Measurements from ENCODE around the gene ADORA3.
A peak's percentile ranks its signal among the peaks of the same experiment; 100 is the strongest.

Gene ADORA3

DNA sequence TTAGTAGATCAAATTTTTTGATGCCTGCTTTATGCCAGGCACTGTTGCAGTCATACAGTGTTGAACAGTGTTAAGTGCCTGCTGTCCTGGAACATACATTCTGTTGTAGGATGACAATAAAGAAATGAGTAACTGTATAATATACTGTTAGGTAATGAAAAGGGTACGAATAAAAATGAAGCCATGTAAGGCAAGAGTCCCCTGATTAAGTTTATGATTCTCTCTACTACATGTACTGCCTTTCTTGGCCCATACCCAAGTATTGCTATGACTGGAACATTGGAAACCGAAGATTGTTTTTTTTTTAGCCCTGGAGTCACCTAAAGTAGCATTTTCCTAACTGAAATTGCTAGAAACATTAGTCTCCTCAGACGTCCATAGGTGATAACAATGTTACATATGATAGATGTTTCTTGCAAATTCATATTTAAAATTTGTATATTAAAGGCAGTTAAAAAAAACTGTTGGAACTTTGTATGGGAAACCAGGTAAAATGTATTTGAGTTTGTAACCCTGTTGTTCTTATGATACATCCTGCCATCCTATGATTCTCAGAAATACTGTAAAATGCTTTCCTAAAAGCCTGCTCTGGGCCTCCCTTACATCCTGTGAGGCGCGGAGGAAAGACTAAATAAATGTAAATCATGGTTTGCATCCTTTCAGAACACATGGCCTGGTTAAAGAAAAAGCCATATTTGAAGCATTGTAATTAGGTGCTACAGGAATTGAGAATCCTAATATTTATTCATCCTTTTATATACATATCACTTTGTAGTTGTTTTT, 48.4 kb downstream of the ADORA3 start:
- Histone ChIP-seq H3K9me3 (ENCODE audit: low read length) (no peaks in the 10 kb centered on the region), H3K4me1 (ENCODE audit: insufficient read depth, low read length) (peaks cover 31% of the 10 kb centered on the region), H3K9ac (ENCODE audit: low read length) (no peak overlapping the region), H3K27me3 (ENCODE audit: control insufficient read depth in 1 of 2, insufficient read depth in 2 of 2, low read length in 2 of 2) (no peaks in the 10 kb centered on the region), H3K4me3 (ENCODE audit: low read depth in 1 of 2, low read length in 2 of 2) (no peak overlapping the region), H3K27ac (ENCODE audit: low read depth, low read length) (no peak overlapping the region), H3K36me3 (ENCODE audit: insufficient read depth, low read length) (peaks cover 48% of the 10 kb centered on the region)

DNA sequence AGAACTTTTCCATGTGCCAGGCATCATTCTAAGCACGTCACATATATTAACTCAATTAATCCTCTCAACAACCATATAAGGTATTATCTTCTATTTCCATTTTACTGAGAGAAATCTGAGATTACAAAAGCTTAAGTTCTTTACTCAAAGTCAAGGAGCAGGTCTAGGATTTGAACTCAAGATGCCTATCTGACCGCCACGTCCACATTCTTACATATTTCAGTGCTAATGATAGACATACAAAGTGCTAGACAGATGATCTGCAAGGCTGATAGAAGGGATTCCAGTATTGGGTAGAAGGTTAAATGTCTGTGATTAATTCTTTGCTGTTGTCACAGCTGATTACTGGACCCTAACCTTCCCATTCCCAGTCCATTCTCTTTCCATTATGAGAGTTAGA, 49.7 kb downstream of the ADORA3 start:
- Histone ChIP-seq H3K27ac (ENCODE audit: low read depth, low read length) (no peak overlapping the region), H3K36me3 (ENCODE audit: insufficient read depth, low read length) (peaks cover 34% of the 10 kb centered on the region), H3K4me1 (ENCODE audit: insufficient read depth, low read length) (peaks cover 32% of the 10 kb centered on the region)

DNA sequence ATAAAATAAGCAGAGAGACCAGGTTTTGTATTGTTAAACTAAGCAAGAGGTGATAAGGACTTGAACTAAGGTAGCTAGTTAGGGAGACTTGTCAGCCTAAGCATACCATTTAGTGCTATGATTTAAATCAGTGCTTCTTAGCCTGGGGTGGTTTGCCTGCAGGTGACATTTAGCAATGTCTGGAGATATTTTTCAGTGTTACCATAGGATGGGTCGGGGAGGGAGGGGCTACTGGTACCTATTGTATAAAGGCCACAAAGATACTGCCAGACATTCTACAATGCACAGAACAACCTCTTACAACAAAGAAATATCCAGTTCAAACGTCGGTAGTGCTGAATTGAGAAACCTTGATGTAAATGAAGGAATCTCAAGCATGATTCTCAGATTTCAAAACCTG, 50.9 kb downstream of the ADORA3 start:
- no peaks in the 10 kb centered on the region for H3K27me3 ChIP-seq (ENCODE audit: control insufficient read depth in 1 of 2, insufficient read depth in 2 of 2, low read length in 2 of 2)
- no peak overlapping the region for H3K9ac ChIP-seq (ENCODE audit: low read length)
- H3K4me3 ChIP-seq (ENCODE audit: low read depth in 1 of 2, low read length in 2 of 2): no peak overlapping the region
- H3K4me1 ChIP-seq (ENCODE audit: insufficient read depth, low read length): peaks cover 40% of the 10 kb centered on the region
- peaks cover 23% of the 10 kb centered on the region for H3K36me3 ChIP-seq (ENCODE audit: insufficient read depth, low read length)
- H3K27ac ChIP-seq (ENCODE audit: low read depth, low read length): no peak overlapping the region
- H3K9me3 ChIP-seq (ENCODE audit: low read length): no peaks in the 10 kb centered on the region

More for the DNA sequence above, 49.7 kb downstream of the ADORA3 start:
- Histone ChIP-seq H3K9me3 (ENCODE audit: low read length) (no peaks in the 10 kb centered on the region), H3K9ac (ENCODE audit: low read length) (no peak overlapping the region), H3K4me3 (ENCODE audit: low read depth in 1 of 2, low read length in 2 of 2) (no peak overlapping the region), H3K27me3 (ENCODE audit: control insufficient read depth in 1 of 2, insufficient read depth in 2 of 2, low read length in 2 of 2) (no peaks in the 10 kb centered on the region)

DNA sequence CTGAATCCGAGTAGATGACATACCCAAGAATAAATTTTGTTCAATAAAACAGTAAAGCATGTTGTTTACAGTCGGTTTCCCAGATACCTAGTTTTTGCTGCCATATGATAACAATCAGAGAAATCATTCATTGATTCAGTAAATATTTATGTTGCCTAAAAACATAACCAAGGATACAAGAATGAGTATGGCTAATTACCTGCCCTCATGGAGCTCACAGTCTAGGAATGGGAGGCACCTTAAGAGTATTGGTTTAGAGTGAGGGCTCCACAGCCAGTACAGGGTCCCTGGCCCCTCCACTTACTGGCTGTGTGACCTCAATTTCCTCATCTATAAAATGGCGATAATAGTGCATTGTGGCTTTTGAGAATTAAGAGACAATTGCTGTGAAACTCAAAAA, 53.2 kb downstream of the ADORA3 start:
- Histone ChIP-seq H3K27ac (ENCODE audit: low read depth, low read length) (peak overlapping the region; percentile 77), H3K27me3 (ENCODE audit: control insufficient read depth in 1 of 2, insufficient read depth in 2 of 2, low read length in 2 of 2) (no peaks in the 10 kb centered on the region), H3K4me3 (ENCODE audit: low read depth in 1 of 2, low read length in 2 of 2) (peak overlapping the region; percentile 90 to 92), H3K36me3 (ENCODE audit: insufficient read depth, low read length) (peaks cover 26% of the 10 kb centered on the region), H3K9me3 (ENCODE audit: low read length) (no peaks in the 10 kb centered on the region), H3K9ac (ENCODE audit: low read length) (peak overlapping the region; percentile 99), H3K4me1 (ENCODE audit: insufficient read depth, low read length) (peaks cover 41% of the 10 kb centered on the region)

DNA sequence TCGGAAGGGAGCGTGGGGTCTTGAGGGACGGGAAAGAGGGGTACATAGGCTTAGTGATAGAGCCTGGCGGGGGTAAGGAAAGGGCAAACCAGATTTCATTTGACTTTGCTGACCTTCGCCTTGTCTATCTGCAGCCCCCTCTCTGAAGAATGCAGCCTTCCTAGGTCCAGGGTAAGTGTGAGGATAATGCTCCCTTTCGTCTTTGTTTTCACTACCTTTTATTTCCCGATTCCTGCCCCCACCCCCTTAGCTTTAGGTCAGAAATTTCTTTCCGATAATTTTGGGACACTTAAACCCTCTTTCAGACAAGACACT, 53.8 kb downstream of the ADORA3 start:
- Histone ChIP-seq H3K4me3 (ENCODE audit: low read depth in 1 of 2, low read length in 2 of 2) (peak overlapping the region; percentile 90 to 92), H3K9ac (ENCODE audit: low read length) (peak overlapping the region; percentile 99), H3K27me3 (ENCODE audit: control insufficient read depth in 1 of 2, insufficient read depth in 2 of 2, low read length in 2 of 2) (no peaks in the 10 kb centered on the region), H3K4me1 (ENCODE audit: insufficient read depth, low read length) (peaks cover 37% of the 10 kb centered on the region), H3K9me3 (ENCODE audit: low read length) (no peaks in the 10 kb centered on the region), H3K36me3 (ENCODE audit: insufficient read depth, low read length) (peaks cover 32% of the 10 kb centered on the region), H3K27ac (ENCODE audit: low read depth, low read length) (peak overlapping the region; percentile 77)
